PC-9 (cell line): ENCODE data around the gene OR5M11. TPM values are rescaled to one million over a fixed set of nuclear protein-coding genes. Genes with fewer than 3 reads are reported as not detected.

Experiments
- BruUV-seq: library from RNA; stranded (reverse); fragments of 400-500 nt; replicated peaks from 2 replicates; lab custom pipeline; 2021; lab: Mats Ljungman, UMichigan
- CTCF ChIA-PET: fragments of 300-600 bp; sonication (Branson Sonifier 250); formaldehyde crosslinking; loops from one replicate; lab custom pipeline; 2022; ENCODE audit warnings: antibody characterized with exemption; lab: Charles Lee
- POLR2A ChIA-PET: fragments of 300-600 bp; sonication (Branson Sonifier 250); formaldehyde crosslinking; loops from one replicate; lab custom pipeline; 2022; ENCODE audit warnings: antibody characterized with exemption; ENCODE audit not compliant: unreplicated experiment; lab: Charles Lee
- DNase-seq, 2 experiments: peaks; one replicate each; pipeline versions ENCODE4 v3.0.0 to v3.0.0-alpha.2; 2015 to 2022; ENCODE audit warnings: mixed read lengths in 1 of 2
- H2AFZ ChIP-seq: fragments of 200-600 bp; sonication (generic); 2 replicates; pipeline ENCODE4 v1.8.1; 2017; ENCODE audit warnings: antibody characterized with exemption
- H3F3A ChIP-seq: fragments of 200-600 bp; sonication (generic); 2 replicates; pipeline ENCODE4 v1.8.1; 2017; ENCODE audit warnings: antibody characterized with exemption, mild to moderate bottlenecking, low read depth; ENCODE audit not compliant: insufficient read depth
- H3K27ac ChIP-seq: fragments of 200-600 bp; sonication (generic); 2 replicates; pipeline ENCODE4 v1.6.1; 2016; ENCODE audit warnings: mixed run types
- H3K27me3 ChIP-seq: fragments of 200-600 bp; sonication (generic); 2 replicates; pipeline ENCODE4 v1.6.1; 2016; ENCODE audit warnings: low read depth, mixed run types; ENCODE audit not compliant: insufficient read depth
- H3K36me3 ChIP-seq: fragments of 200-600 bp; sonication (generic); 2 replicates; pipeline ENCODE4 v1.6.1; 2016; ENCODE audit warnings: low read depth, mixed run types
- H3K4me1 ChIP-seq: fragments of 200-600 bp; sonication (generic); replicated peaks from 2 replicates; pipeline ENCODE4 v1.6.1; 2016; ENCODE audit warnings: mixed run types; ENCODE audit not compliant: insufficient read depth
- H3K4me2 ChIP-seq: fragments of 200-600 bp; sonication (generic); 2 replicates; pipeline ENCODE4 v1.6.1; 2017; ENCODE audit warnings: mixed run types
- H3K4me3 ChIP-seq: fragments of 200-600 bp; sonication (generic); 2 replicates; pipeline ENCODE4 v1.6.1; 2016; ENCODE audit warnings: mixed run types
- H3K79me2 ChIP-seq: fragments of 200-600 bp; sonication (generic); 2 replicates; pipeline ENCODE4 v1.6.1; 2017; ENCODE audit warnings: low read depth, mixed run types
- H3K9me2 ChIP-seq: fragments of 200-600 bp; sonication (generic); 2 replicates; pipeline ENCODE4 v1.8.1; 2017; ENCODE audit warnings: mild to moderate bottlenecking; ENCODE audit not compliant: insufficient read depth
- H3K9me3 ChIP-seq: fragments of 200-600 bp; sonication (generic); 2 replicates; pipeline ENCODE4 v1.8.1; 2016; ENCODE audit warnings: low read depth; ENCODE audit not compliant: insufficient read depth
- H4K20me1 ChIP-seq: fragments of 200-600 bp; sonication (generic); 2 replicates; pipeline ENCODE4 v1.8.1; 2017; ENCODE audit not compliant: insufficient read depth
- EZH2 ChIP-seq: fragments of 200-600 bp; sonication (generic); IDR thresholded peaks from 2 replicates; pipeline ENCODE4 v1.8.0; 2017; ENCODE audit warnings: antibody characterized with exemption, low read depth
- intact Hi-C: fragments of 100-400 bp; cut with micrococcal nuclease; formaldehyde crosslinking; loops from one replicate; pipeline ENCODE4 v1.10.0; 2022; ENCODE audit not compliant: unreplicated experiment
- total RNA-seq: library from RNA; stranded (reverse); gene quantifications from 2 replicates; pipeline ENCODE4 v1.2.3, GENCODE V29; 2021
- TF ChIP-seq, protein P1 (sequence below): fragments of 200-600 bp; sonication (generic); conservative IDR thresholded peaks from 2 replicates; pipeline ENCODE4 v1.6.1; 2017; ENCODE audit warnings: mixed run types, antibody characterized with exemption, mild to moderate bottlenecking, moderate library complexity

The OR5M11 gene
- total RNA-seq, 1 experiment from 2014 or later: not detected

DNA sequence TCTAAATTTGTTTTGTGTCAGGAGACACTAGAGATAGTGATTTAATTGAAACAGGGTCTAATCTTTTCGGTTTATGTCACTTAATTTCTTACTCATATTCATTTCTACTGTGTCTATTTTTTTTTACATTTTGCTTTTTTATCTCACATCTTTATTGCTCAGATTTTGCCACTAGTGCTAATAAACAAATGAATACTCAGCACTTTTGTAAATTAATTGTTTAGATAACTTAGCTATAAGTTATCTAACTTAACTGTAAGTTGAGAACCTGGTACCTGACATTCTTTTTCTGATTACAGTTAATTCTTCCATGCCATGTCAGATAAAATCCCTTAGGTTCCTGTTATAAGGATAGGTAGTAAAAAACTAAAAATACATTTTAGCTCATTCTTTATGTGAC, 29.8 kb downstream of the OR5M11 start:
- H3K27ac ChIP-seq: no peak overlapping the region
- ChIA-PET POLR2A (no interaction called here), CTCF (no interaction called here)
- H4K20me1 ChIP-seq: no peaks in the 10 kb centered on the region
- BruUV-seq: no TSS peak
- no peaks in the 10 kb centered on the region for H3K9me2 ChIP-seq
- intact Hi-C loops: no loop called here
- no peaks in the 10 kb centered on the region for H3K79me2 ChIP-seq
- no peaks in the 10 kb centered on the region for H3K9me3 ChIP-seq
- no peak overlapping the region for H2AFZ ChIP-seq
- no peaks in the 10 kb centered on the region for H3K4me1 ChIP-seq
- TF ChIP-seq, protein P1, sequence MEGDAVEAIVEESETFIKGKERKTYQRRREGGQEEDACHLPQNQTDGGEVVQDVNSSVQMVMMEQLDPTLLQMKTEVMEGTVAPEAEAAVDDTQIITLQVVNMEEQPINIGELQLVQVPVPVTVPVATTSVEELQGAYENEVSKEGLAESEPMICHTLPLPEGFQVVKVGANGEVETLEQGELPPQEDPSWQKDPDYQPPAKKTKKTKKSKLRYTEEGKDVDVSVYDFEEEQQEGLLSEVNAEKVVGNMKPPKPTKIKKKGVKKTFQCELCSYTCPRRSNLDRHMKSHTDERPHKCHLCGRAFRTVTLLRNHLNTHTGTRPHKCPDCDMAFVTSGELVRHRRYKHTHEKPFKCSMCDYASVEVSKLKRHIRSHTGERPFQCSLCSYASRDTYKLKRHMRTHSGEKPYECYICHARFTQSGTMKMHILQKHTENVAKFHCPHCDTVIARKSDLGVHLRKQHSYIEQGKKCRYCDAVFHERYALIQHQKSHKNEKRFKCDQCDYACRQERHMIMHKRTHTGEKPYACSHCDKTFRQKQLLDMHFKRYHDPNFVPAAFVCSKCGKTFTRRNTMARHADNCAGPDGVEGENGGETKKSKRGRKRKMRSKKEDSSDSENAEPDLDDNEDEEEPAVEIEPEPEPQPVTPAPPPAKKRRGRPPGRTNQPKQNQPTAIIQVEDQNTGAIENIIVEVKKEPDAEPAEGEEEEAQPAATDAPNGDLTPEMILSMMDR: no peak
- no peak for TF ChIP-seq EZH2
- no peak for DNase-seq
- H3F3A ChIP-seq: no peaks in the 10 kb centered on the region
- no peaks in the 10 kb centered on the region for H3K36me3 ChIP-seq
- no peak overlapping the region for H3K4me2 ChIP-seq
- no peak overlapping the region for H3K4me3 ChIP-seq
- no peaks in the 10 kb centered on the region for H3K27me3 ChIP-seq

DNA sequence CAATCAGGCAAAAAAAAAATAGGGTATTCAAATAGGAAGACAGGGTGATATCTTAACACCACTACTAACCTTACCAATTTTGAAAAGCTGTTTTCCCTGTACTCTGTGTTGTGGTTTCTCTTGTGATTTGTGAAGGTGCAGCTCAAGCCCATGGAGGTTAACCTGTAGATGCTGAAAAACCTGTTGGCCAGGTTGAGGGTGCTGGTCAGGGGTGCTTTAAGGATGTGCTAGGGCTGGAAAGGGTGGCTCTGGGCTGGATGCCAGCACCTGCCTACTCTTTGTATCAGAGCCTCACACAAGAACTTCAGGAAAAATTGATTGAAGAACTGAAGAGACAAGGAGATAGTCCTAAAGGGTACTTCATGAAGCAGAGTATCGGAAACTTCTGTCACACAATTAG, 33.6 kb downstream of the OR5M11 start:
- DNase-seq: no peak

DNA sequence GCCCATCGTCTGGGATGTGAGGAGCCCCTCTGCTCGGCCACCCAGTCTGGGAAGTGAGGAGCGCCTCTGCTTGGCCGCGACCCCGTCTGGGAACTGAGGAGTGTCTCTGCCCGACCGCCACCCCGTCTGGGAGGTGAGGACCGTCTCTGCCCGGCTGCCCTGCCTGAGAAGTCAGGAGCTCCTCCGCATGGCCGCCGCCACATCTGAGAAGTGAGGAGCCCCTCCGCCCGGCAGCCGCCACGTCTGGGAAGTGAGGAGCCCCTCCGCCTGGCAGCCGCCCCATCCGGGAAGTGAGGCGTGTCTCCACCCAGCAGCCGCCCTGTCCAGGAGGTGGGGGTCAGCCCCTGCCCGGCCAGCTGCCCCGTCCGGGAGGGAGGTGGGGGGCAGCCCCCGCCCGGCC, 46.0 kb downstream of the OR5M11 start:
- ChIA-PET CTCF (no interaction called here), POLR2A (no interaction called here)
- no peak for TF ChIP-seq EZH2
- TF ChIP-seq, protein P1: no peak
- Histone ChIP-seq H3F3A (no peaks in the 10 kb centered on the region), H3K36me3 (no peaks in the 10 kb centered on the region), H3K27me3 (peaks cover 20% of the 10 kb centered on the region), H3K79me2 (no peaks in the 10 kb centered on the region), H3K9me2 (no peaks in the 10 kb centered on the region; the same call in 1 of the 2 replicates), H2AFZ (no peak overlapping the region), H3K4me3 (no peak overlapping the region), H3K4me1 (no peaks in the 10 kb centered on the region), H4K20me1 (no peaks in the 10 kb centered on the region), H3K9me3 (no peaks in the 10 kb centered on the region), H3K27ac (no peak overlapping the region), H3K4me2 (no peak overlapping the region)
- DNase-seq: no peak
- BruUV-seq: no TSS peak
- intact Hi-C loops: no loop called here

More for the DNA sequence above, 33.6 kb downstream of the OR5M11 start:
- no peak overlapping the region for H2AFZ ChIP-seq
- H3K27me3 ChIP-seq: no peaks in the 10 kb centered on the region
- no peak for TF ChIP-seq EZH2
- TF ChIP-seq, protein P1: no peak
- no peaks in the 10 kb centered on the region for H3K4me1 ChIP-seq
- H3K9me3 ChIP-seq: no peaks in the 10 kb centered on the region
- H3K9me2 ChIP-seq: no peaks in the 10 kb centered on the region
- no peak overlapping the region for H3K4me3 ChIP-seq
- H3K4me2 ChIP-seq: no peak overlapping the region
- no peaks in the 10 kb centered on the region for H3K79me2 ChIP-seq
- ChIA-PET POLR2A (no interaction called here), CTCF (no interaction called here)
- H3F3A ChIP-seq: no peaks in the 10 kb centered on the region
- H3K36me3 ChIP-seq: no peaks in the 10 kb centered on the region
- intact Hi-C loops: no loop called here
- no peaks in the 10 kb centered on the region; the same call in 1 of the 2 replicates for H4K20me1 ChIP-seq
- no TSS peak for BruUV-seq
- no peak overlapping the region for H3K27ac ChIP-seq
